HG03521 (cell line): ENCODE measurements around the gene HBA1.
"Not testable (repeated sequence)": the region's sequence is repeated elsewhere in the genome, so short reads cannot be mapped to it uniquely, and the experiment has no call there.

ENCODE experiments used
- ATAC-seq: cut with Tn5 transposase; IDR thresholded peaks from one replicate; pipeline ENCODE4 v1.9.1; 2021; ENCODE audit warnings: mild to moderate bottlenecking, moderate library complexity; ENCODE audit not compliant: unreplicated experiment

Gene HBA1

GRCh38 chr16:193441-193840 is 17.0 kb downstream of the HBA1 start:
- ATAC-seq: no peak

- ATAC-seq: no peak
Observed at GRCh38 chr16:194516-194915, 18.0 kb downstream of the HBA1 start.

- ATAC-seq: no peak
Observed at GRCh38 chr16:200388-200787, 23.9 kb downstream of the HBA1 start.

- no peak for ATAC-seq
Observed at GRCh38 chr16:203246-203645, 26.8 kb downstream of the HBA1 start.

- ATAC-seq: not testable (repeated sequence)
Observed at GRCh38 chr16:204046-204445, 27.6 kb downstream of the HBA1 start.

GRCh38 chr16:209359-209758 is 32.9 kb downstream of the HBA1 start:
- ATAC-seq: not testable (repeated sequence)

- not testable (repeated sequence) for ATAC-seq
Observed at GRCh38 chr16:211631-212180, 35.2 kb downstream of the HBA1 start.

GRCh38 chr16:212999-213398 is 36.5 kb downstream of the HBA1 start:
- no peak for ATAC-seq

GRCh38 chr16:220021-220420 is 43.5 kb downstream of the HBA1 start:
- no peak for ATAC-seq
